Measurements from ENCODE around the gene ORMDL3. TPM values are rescaled to one million over a fixed set of nuclear protein-coding genes. Genes with fewer than 3 reads are reported as not detected.
A peak's percentile ranks its signal among the peaks of the same experiment; 100 is the strongest.
"Not testable (repeated sequence)": the region's sequence is repeated elsewhere in the genome, so short reads cannot be mapped to it uniquely, and the experiment has no call there.

Gene ORMDL3
- total RNA-seq, 1 experiment from 2014 or later = 53.2 TPM

GRCh38 chr17:39903158-39903884 is 24.1 kb downstream of the ORMDL3 start:
- no peak for ATAC-seq
- TF ChIP-seq ZNF423 (CRISPR knock-in tag; IDR thresholded peaks at IDR 0.05) = no peak
- no peak for TF ChIP-seq SMAD4 (CRISPR knock-in tag; IDR thresholded peaks at IDR 0.05)
- no peak for TF ChIP-seq FOXP4 (CRISPR knock-in tag; IDR thresholded peaks at IDR 0.05)
- no peak for TF ChIP-seq NFE2L1 (CRISPR knock-in tag; IDR thresholded peaks at IDR 0.05)
- TF ChIP-seq GABPB1 (CRISPR knock-in tag; IDR thresholded peaks at IDR 0.05) = no peak
- no peak for TF ChIP-seq NR2C2 (CRISPR knock-in tag; IDR thresholded peaks at IDR 0.05)
- no peak for TF ChIP-seq JUN (CRISPR knock-in tag; IDR thresholded peaks at IDR 0.05)
- TF ChIP-seq GRHL2 (CRISPR knock-in tag; IDR thresholded peaks at IDR 0.05; ENCODE audit: insufficient replicate concordance, severe bottlenecking) = no peak
- no peak for TF ChIP-seq IRF1 (CRISPR knock-in tag; IDR thresholded peaks at IDR 0.05)

GRCh38 chr17:39902027-39902426 is 25.4 kb downstream of the ORMDL3 start:
- CTCF ChIA-PET; H3K4me3 Mint-ChIP-seq; ATAC-seq; H3K9me3 Mint-ChIP-seq; H3K4me1 Mint-ChIP-seq; H3K27me3 Mint-ChIP-seq (ENCODE audit: low read depth); H3K36me3 Mint-ChIP-seq; DNase-seq (ENCODE audit: low spot score); POLR2A ChIA-PET: not testable (repeated sequence)
- H3K27ac Mint-ChIP-seq = peak overlapping the region; percentile 41; the same call in 1 of the 2 replicates

More at GRCh38 chr17:39903158-39903884, 24.1 kb downstream of the ORMDL3 start:
- Mint-ChIP-seq H3K4me1 (no peaks in the 10 kb centered on the region), H3K27ac (no peak overlapping the region), H3K27me3 (ENCODE audit: low read depth) (no peaks in the 10 kb centered on the region), H3K9me3 (no peaks in the 10 kb centered on the region), H3K4me3 (no peak overlapping the region), H3K36me3 (0 out of 2 replicates have a peak, but pooled peaks cover 2% of the 10 kb centered on the region)
- no peak for DNase-seq (ENCODE audit: low spot score)
- ChIA-PET POLR2A (no interaction called here), CTCF (no interaction called here)

- no peak overlapping the region for H3K27ac Mint-ChIP-seq
- ChIA-PET POLR2A (no interaction called here), CTCF (interaction anchor here (0.6 kb wide), 1 partner anchor 140 kb away, joined by 4 read pairs; no protein-coding TSS in a partner anchor)
- no peak for ATAC-seq
- no peaks in the 10 kb centered on the region; the same call in 1 of the 2 replicates for H3K27me3 Mint-ChIP-seq (ENCODE audit: low read depth)
- H3K4me1 Mint-ChIP-seq = no peaks in the 10 kb centered on the region
- no peak overlapping the region for H3K4me3 Mint-ChIP-seq
- H3K36me3 Mint-ChIP-seq = no peaks in the 10 kb centered on the region
- H3K9me3 Mint-ChIP-seq = no peaks in the 10 kb centered on the region
- no peak for DNase-seq (ENCODE audit: low spot score)
- TF ChIP-seq GRHL2 (CRISPR knock-in tag; IDR thresholded peaks at IDR 0.05; ENCODE audit: insufficient replicate concordance, severe bottlenecking) = no peak
- no peak for TF ChIP-seq STAT6 (CRISPR knock-in tag; conservative IDR thresholded peaks at IDR 0.05; ENCODE audit: low read depth)
- no peak for TF ChIP-seq ZMAT4 (CRISPR knock-in tag; IDR thresholded peaks at IDR 0.05)
- no peak for TF ChIP-seq AR (CRISPR knock-in tag; IDR thresholded peaks at IDR 0.05)
- no peak for TF ChIP-seq NFYB (CRISPR knock-in tag; conservative IDR thresholded peaks at IDR 0.05; ENCODE audit: low read depth)
- no peak for TF ChIP-seq CDX4 (CRISPR knock-in tag; IDR thresholded peaks at IDR 0.05; ENCODE audit: borderline replicate concordance)
- no peak for TF ChIP-seq IRF1 (CRISPR knock-in tag; IDR thresholded peaks at IDR 0.05)
- no peak for TF ChIP-seq AFF4 (CRISPR knock-in tag; IDR thresholded peaks at IDR 0.05; ENCODE audit: borderline replicate concordance)
- TF ChIP-seq CREB1 (CRISPR knock-in tag; IDR thresholded peaks at IDR 0.05) = no peak
These were observed 28.2 kb downstream of the ORMDL3 start for GRCh38 chr17:39899215-39899614.

Measured in WTC11 (cell line).